ENCODE results near the gene MX1.

MX1 gene

DNA sequence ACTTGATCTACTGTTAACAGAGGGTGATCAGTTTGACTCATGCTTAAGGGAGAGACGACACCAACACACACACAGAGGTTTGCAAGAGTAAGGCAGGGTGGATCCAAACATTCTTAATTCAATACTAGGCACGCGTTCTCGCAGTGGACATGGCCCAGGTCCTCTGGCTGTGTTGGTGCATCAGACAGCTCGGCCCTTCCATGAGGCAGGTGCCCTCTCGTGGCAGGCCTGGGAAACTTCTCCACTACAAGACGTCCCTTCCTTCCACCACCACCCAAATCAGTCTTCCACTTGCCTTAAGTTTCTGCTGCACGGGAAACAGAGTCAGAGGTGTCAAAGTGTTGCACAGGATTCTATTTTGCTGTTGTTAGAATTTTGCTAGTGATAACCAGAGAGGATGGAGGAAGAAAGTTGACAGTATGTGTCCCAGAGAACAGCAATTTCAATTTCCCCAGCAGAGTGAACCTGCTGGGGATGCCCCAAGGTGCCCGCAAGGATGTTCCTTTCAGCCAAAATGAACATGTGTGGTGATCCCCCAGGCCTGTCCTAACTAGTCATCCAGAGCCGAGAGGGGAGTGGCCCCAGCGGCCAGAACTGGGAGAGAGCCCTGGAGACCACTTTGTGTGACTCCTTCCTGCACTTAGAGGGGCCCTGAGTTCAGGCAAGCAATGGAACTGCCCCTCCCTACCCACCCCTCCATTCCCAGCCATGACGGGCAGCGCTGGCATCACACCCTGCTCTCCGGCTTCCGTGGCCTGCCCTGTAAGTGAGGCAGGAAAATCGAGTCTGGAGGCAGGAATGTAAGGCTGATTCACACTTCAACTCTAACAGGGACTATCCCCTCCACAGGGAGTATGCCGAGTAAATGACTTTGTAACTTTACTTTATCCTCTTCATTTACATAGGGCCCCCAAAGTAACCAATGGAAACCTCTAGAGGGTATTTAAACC lies 34.8 kb downstream of the MX1 start:
- peak; percentile 69 for DNase-seq

DNA sequence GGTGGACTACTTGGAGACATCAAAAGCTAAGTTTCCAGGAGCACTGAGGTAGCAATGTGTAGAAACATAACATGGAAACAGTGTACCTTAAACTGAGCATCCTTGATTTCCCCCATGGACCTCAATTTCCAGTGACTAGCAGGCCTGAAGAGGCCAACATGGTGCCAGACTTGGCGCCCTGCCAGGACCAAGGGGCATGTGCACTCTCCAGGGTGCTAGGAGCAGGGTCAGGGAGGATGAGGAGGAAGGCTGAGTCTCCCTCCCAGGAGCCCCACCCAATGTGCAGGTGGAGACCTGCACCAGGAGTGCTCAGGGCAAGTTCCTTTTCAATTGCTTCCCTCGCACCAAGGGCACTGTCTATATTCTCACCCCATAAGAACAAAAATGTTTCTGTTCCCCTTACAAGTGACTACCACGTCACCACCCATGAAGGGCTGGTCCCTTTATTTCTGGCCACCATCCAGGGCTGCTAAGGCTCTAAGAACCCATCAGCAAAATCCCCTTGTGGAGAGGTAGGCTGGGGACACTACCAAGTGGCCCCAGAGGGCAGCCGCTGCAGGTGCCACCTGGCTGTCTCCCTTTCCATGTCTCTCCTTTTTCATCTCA lies 39.2 kb downstream of the MX1 start:
- no peak for DNase-seq

DNA sequence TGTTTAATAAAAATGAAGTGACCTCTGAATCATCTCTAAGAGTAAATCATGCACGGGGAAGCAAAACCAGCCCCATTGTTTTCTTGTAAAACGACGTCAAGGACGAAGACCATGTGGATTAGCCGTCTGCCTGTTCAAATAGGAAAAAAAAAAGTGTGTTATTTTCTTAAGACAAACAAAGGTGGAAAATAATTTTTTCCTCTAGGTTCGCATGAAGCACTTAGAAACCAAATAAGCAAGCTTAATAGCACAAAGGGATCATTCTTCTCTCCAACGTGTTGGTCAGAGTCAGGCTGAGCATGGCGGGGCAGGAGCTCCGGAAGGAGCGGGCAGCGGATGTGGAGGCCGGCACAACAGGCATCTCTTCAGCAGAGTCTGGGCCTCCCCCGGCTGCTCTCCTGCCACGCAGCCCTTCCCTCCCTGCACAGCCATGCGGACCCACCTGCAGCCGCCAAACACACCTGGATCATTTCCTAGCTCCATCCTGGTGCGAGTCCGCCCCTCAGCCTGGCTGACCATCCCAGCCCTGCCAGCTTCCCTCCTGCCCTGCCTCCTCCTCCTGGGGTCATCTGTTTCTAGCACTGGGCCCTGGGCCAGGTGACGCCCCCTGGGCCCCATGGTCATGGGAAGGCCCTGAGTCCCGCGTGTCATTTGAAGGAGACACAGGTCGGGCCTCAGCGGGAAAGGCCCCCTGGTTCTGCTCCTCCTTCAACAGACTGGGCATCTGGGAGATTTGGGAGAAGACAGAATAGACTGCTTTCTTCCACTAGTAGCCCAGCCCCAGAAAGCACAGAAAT lies 40.2 kb downstream of the MX1 start:
- no peak for DNase-seq

DNA sequence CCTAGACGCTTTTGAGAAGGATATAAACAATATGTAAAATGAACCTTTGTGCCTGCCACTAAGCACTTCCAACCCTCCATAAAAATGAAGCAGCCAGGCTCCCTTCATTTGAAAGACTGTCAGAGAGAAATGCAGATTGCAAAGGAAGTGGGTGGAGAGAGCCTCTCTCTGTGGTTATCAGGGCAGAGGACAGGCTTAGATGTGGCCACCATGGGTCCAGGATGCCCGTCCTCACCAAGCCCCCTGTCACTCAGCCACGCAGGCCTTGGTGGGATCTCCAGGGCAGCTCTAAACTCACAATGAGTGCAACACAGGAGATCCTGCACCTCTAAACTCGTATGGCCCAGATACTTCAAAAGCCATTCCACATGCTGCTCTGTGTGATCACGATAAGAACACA lies 44.0 kb downstream of the MX1 start:
- no peak for DNase-seq

DNA sequence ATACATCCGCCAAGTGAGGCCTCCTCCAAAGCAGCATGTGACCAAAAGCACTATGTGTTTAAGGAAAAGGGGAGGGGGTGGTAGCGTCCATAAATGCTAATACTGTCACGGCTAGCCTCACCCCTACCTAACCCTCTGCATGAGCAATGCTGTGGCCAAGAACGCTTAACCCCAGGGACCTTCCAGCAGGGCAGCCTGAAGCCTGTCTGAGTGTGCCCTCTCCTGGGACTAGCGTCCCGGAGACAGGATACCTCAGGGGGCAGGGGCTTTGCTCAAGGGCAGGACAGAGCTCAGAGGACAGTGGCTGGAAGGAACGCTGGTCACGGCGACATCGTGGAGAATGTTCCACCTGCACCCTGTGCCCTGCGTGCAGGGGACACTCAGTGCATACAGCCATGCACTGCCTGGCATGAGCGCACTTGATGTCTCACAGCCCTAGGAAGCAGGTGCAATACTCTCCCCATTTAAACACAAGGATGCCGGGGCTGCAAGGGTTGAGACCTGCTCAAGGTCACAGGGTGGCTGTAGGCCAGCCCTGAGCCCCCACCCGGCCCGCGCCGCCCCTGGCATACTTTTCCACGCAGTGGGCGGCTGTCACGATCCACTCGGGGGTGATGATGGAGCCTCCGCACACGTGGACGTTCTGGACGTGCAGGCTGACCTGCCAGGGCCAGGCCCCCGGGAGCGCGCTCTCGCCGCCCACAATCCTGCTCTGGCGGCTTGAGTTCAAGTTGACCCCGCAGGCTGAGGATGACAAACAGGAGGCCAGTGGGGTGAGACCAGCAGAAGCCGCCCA lies 46.9 kb downstream of the MX1 start:
- no peak for DNase-seq

DNA sequence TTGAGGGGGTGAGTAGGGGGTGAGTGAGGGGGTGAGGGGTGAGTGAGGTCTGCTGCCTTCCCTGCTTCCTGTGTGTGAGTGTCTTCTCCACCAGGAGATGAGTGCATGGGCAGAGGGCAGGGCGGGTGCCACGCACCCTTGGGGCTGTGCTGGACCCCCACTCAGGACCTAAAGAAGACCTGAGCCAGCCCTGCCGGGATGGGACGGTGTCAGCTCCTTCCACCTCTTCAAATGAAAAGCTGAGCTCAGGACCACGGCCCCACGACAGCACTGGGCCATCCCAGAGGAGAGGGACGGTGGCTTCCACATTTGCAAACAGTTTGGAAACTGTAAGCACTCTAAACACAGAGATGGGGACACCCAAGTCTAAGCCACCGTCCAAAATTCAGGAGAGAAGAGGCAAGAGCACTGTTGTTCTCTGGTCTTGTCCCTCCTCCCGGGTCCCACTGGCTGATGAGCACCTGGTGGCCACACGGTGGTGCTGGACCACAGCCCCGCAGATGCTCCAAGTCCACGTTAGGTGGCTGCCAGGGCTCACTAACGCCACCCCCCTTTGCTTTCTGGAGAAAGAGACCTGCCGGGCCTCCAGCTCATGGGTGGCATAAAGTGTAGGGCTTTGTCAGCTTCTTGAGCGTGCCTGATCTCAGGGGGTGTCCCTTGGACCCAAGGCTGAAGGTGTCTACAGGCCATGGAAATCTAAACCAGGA lies 49.8 kb downstream of the MX1 start:
- no peak for DNase-seq

DNA sequence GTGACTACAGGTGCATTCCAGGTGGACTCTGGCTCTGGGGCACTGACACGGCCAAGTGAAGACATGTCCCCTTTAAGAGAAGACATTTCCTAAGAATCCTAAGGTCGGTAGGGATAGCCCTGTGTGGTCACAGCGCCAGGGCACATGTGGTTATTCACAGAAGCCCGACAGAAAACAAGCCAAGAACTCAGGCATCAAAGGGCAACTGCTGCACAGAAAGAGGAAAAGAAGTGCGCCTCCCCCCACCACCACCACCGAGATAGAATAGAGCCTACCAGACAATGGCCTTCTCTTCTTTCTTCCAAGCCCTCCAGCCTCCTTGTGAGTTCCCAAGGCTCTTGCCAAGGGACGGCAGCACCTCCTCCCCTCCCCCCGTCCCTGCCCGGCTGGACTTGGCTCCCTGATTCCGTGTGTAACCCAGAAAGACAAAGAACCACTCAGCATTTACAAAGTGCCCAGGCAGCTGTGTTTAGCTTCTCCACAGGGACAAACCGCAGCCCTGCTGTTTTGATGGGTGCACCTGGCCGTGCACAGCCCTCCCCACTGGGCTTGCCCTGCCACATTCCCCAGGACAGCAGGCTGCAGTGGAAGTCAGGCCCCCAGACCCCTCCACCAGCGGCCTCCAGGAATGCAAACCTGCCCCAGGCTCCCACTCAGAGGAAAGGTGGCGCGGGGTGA lies 51.7 kb downstream of the MX1 start:
- no peak for DNase-seq

DNA sequence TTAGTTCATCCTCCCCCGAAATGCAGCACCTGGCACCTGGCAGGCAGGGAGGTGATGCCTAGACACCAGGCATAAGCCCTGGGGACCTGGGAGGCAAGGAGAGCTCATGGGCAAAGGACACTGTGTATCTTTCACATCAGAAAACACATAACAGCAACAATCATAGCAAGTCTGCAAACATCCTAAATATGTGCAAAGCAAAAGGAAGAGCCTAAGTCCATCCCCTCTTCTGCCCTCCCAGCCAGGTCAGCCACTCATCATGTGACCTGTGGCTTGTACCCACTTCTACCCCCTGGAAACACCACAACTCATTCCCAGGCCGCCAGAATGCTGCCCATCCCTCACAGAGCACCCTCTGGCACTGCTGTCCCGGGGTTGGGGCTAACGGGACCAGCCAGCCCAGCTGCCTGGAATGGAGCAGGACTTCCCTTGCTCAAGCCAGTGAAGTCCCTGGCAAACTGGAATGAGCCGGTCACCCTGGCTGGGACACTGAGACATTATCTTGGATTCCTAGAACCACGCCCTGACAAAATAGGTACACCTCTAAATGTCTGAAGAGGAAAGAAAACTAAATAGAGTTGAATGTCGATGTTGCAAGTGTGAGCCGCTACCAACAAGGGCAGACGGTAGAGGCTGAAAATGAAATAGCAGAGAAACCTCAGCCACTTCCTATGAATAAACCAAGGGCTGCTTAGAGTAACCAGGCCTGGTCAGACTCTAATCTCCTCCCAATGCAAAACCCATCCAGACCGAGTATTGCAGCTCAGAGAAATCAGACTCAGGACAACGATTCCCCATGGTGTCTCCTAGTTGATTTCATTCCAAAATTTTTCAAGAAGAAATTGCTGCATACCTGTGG lies 52.5 kb downstream of the MX1 start:
- DNase-seq = no peak

DNA sequence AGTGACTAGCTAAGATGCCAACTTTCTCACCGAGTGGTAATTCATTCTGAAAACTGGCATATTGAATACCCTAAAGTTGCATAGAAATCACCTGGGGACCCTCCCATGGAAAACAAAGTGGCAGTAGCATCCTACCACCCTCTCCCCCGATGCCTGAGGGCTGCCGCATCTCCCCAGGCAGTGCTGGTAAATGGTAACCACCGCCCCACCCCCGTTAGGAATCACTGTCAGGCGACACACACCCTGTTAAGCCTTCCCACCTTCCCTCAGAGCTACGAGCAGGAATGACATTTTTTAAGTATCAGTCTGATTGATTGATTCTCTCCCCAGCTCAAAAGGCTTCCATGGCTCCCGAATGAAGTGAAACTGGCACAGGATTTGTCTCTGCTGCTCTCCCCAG lies 53.6 kb downstream of the MX1 start:
- DNase-seq = no peak

DNA sequence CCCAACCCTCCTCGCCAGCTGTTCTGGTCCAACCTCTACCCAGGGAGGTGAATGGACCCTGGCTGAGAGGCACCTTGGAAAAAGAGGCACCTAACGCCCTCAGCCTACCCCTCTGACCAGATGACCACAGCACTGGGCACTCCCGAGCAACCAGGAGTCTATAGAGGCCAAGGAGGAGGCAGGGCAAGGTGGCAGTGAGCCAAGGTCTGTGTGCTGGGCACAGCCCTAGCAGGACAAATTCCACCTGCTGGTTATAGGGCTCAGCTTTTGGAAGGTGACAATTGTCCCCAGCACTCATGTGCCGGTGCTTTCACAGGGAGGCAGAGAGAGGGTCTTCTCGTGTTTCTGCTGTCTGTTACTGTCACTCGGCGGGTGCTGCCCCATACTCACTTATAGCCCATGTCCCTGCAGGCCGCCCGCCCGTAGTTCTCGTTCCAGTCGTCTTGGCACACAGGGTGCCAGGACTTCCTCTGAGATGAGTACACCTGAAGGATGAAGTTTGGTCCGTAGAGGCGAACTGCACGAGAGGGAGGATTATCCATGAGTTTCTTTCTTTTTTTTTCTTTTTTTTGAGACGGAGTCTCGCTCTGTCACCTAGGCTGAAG lies 54.1 kb downstream of the MX1 start:
- DNase-seq = no peak

DNA sequence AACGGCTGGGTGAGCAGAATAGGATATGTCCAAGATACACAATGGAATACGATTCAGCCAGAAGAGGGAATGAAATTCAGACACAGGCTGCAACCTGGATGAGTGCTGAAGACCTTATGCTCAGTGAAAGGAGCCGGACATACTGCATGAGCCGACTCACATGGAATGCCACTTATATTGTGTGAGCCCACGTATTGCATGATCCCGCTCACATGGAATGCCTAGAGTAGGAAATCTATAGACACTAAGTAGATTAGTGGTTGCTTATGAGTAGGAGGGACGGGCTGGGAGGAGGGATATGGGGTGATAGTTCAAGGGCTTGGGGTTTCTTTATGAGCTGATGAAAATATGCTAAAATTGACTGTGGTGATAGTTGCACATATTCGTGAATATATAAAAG lies 55.2 kb downstream of the MX1 start:
- DNase-seq = no peak

DNA sequence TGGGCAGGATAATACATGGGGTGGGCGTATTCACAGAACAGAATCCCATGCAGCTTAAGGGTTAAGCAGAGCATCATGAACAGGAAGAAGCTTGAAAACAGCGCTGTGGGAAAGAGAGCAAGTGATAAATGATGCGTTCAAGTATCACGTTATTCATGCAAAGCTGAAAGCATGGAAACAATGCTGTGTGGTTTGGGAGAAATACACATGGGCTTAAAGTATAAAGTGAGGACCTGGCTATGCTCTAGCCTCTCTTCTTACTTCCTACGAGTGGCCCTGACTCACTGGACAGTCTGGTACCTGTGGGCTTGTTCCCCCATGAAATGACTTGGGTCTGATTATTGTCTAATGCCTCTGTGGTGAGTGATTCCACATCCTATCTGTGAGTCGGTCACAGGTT lies 56.3 kb downstream of the MX1 start:
- DNase-seq = no peak

DNA sequence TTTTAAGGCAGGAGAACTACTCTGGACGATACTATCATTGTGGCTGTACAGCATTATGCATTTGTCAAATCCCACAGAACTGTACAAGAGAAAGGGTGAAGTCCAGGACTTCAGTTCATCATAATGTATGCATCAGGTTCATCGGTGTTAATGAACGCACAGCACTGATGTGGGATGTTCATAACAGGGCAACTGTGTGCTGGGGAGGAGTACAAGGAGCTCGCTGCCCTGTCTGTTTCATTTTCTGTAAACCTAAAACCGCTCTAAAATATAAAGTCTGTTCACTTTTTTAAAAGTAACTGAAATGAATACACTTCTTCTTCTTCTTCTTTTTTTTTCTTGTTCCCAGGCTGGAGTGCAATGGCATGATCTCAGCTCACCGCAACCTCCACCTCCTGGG lies 56.9 kb downstream of the MX1 start:
- DNase-seq = no peak

DNA sequence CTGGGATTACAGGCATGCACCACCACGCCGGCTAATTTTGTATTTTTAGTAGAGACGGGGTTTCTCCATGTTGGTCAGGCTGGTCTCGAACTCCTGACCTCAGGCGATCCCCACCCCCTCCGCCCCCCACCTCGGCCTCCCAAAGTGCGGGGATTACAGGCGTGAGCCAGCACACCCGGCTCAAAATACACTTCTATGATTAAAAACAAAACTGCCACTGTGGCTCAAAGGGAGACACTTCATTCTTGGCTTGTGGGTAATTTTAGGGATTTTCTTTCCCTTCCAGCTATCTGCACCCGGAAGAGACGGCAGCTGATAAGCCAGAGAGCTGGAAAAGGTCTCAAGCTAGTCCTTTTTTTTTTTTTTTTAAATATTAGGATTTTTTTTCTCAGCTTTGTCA lies 57.4 kb downstream of the MX1 start:
- no peak for DNase-seq

DNA sequence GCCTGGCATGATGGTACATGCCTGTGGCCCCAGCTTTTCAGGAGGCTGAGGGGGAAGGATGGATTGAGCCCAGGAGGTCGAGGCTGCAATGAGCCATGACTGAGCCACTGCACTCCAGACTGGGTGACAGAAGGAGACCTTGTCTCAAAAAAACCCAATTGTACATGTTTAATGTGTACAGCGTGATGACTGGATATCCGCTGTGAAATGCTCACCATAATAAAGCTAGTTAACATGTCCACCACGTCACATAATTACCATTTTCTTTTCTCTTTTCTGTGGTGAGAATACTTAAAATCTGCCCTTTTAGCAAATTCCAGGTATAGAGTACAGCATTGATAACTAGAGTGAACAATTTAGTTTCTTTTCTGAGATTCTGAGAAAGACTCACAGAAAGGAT lies 57.9 kb downstream of the MX1 start:
- DNase-seq = no peak

DNA sequence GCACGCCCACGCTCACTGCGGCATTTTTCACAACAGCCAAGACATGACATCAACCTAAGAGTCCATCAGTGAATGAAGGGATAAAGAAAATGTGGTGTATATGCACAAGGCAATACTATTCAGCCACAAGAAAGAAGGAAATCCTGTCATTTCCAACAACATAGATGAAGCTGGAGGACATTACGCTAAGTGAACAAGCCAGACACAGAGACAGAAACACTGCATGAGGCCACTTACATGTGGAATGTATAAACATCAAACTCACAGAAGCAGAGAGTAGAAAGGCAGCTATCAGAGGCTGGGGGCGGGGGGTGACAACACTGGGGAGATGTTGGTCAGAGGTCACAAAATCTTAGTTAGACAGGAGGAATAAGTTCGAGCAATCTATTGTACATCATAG lies 61.0 kb downstream of the MX1 start:
- DNase-seq = no peak

DNA sequence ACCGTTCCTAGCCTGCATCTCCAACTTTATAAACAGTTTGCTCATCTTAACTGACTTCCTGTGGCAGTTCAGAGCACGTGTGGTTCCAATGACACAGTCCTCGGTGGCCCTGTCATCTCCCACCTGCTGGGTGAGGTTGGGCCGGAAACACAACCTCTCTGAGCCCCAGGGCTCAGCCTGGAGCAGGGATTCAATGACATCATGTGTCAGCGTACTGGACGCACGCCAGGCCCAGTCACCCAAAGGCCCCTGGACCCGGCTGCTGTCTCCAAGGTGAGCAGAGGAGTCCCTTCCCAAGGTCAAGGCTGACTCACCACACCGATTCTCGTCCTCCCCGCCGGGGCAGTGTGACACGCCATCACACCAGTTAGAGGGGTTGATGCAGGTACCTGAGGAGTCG lies 62.0 kb downstream of the MX1 start:
- no peak for DNase-seq

DNA sequence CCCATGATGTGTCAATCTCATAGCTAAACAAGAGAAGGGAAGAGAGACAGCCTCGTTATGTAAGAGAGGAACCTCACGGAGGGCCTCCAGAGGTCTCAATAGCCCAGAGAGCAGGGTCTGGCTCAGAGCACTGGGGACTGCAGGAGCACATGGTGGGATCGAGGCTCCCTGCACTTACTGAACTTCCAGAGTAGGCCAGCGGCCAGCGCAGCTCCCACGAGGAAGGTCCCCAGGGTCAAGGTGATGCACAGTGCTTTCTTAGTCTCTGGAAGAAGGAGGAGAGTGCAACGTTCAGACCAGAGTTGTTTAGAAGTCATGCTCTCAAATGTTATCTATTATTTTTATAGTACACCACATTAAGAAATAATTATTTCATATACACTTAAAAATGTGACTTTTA lies 63.3 kb downstream of the MX1 start:
- DNase-seq = no peak

DNA sequence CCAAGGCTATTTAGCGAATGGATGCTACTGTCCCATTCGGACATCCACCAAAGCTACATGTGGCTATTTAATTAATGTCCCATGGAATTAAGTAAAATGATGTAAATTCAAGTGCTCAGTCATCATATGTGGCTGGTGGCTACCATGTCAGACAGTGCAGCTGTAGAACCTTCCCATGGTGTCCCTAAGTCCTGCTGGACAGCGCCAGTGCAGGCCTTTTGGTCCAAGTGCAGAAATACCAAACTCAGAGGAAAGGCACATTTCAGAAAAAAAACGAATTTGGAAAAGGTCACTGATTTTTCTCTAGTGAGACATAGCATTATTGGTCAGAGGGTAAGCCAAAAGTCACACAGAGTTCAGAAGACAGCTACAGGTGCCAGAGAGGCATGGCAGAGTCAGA lies 64.3 kb downstream of the MX1 start:
- no peak for DNase-seq

DNA sequence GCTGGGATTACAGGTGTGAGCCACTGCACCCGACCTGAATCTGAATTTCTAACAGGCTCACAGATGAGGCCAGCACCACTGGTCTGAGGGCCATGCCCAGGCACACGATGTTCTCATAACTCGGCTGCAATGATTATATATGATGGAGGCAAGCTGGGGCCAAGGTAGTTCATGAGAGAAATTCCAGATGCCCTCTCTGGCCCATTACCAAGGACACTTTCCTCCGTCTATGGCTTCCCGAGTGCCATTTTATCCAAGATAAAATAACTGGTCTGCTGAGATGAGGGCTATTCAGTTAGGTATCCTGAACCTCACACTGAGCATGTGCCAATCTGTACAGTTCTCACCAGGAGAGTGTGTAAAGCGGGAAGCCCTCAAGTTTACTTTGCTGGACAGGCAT lies 65.4 kb downstream of the MX1 start:
- DNase-seq = no peak

All from right forelimb (tissue), 1 donor.